ENCODE data around the gene SYNJ1. TPM values are rescaled to one million over a fixed set of nuclear protein-coding genes. Genes with fewer than 3 reads are reported as not detected.

The SYNJ1 gene
- total RNA-seq, 1 donor from 2014 or later = 36.8 TPM

- Mint-ChIP-seq H3K9me3 (ENCODE audit: unreplicated experiment) (peaks cover 3% of the 10 kb centered on the region), H3K36me3 (ENCODE audit: unreplicated experiment) (no peaks in the 10 kb centered on the region), H3K4me3 (ENCODE audit: unreplicated experiment) (no peak overlapping the region), H3K27me3 (ENCODE audit: unreplicated experiment) (peaks cover 2% of the 10 kb centered on the region), H3K27ac (ENCODE audit: unreplicated experiment) (no peak overlapping the region), H3K4me1 (ENCODE audit: low read depth, unreplicated experiment) (no peaks in the 10 kb centered on the region)
- TF ChIP-seq CTCF (IDR thresholded peaks at IDR 0.05; ENCODE audit: partially characterized antibody, unreplicated experiment) = no peak
- no peak for DNase-seq
Measured at GRCh38 chr21:32708069-32708468, 19.7 kb downstream of the SYNJ1 start.

- Mint-ChIP-seq H3K27me3 (ENCODE audit: unreplicated experiment) (peaks cover 2% of the 10 kb centered on the region), H3K4me1 (ENCODE audit: low read depth, unreplicated experiment) (no peaks in the 10 kb centered on the region), H3K36me3 (ENCODE audit: unreplicated experiment) (no peaks in the 10 kb centered on the region), H3K9me3 (ENCODE audit: unreplicated experiment) (peaks cover 3% of the 10 kb centered on the region), H3K4me3 (ENCODE audit: unreplicated experiment) (no peak overlapping the region), H3K27ac (ENCODE audit: unreplicated experiment) (no peak overlapping the region)
- DNase-seq = no peak
- no peak for TF ChIP-seq CTCF (IDR thresholded peaks at IDR 0.05; ENCODE audit: partially characterized antibody, unreplicated experiment)
Measured at GRCh38 chr21:32705901-32706300, 21.9 kb downstream of the SYNJ1 start.

GRCh38 chr21:32705139-32705538 lies 22.7 kb downstream of the SYNJ1 start:
- TF ChIP-seq CTCF (IDR thresholded peaks at IDR 0.05; ENCODE audit: partially characterized antibody, unreplicated experiment) = no peak
- Mint-ChIP-seq H3K36me3 (ENCODE audit: unreplicated experiment) (no peaks in the 10 kb centered on the region), H3K4me3 (ENCODE audit: unreplicated experiment) (no peak overlapping the region), H3K27ac (ENCODE audit: unreplicated experiment) (no peak overlapping the region), H3K27me3 (ENCODE audit: unreplicated experiment) (peaks cover 2% of the 10 kb centered on the region), H3K9me3 (ENCODE audit: unreplicated experiment) (peaks cover 3% of the 10 kb centered on the region), H3K4me1 (ENCODE audit: low read depth, unreplicated experiment) (no peaks in the 10 kb centered on the region)
- no peak for DNase-seq

DNA sequence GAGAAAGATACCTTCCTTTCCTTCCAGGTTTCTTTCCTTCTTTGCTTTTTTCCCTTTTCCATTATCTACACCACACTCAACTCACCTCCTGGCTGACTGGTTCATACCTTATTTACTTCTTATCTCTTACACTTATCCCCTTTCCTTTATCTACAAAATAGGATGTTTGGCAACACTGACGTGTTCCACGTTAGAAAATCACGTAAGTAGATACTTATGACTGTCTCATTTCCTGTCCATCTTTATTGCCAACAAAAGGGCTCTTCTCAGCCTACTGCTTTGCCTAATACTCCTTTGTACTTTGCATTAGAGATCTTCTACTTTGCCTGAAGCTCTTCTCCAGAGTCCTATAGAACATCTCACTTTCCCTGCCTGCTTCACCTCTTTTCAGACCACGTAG lies 25.1 kb downstream of the SYNJ1 start:
- peaks cover 2% of the 10 kb centered on the region for H3K27me3 Mint-ChIP-seq (ENCODE audit: unreplicated experiment)
- H3K36me3 Mint-ChIP-seq (ENCODE audit: unreplicated experiment) = no peaks in the 10 kb centered on the region
- peaks cover 3% of the 10 kb centered on the region for H3K9me3 Mint-ChIP-seq (ENCODE audit: unreplicated experiment)
- no peak for TF ChIP-seq CTCF (IDR thresholded peaks at IDR 0.05; ENCODE audit: partially characterized antibody, unreplicated experiment)
- H3K4me3 Mint-ChIP-seq (ENCODE audit: unreplicated experiment) = no peak overlapping the region
- DNase-seq = no peak
- no peaks in the 10 kb centered on the region for H3K4me1 Mint-ChIP-seq (ENCODE audit: low read depth, unreplicated experiment)
- no peak overlapping the region for H3K27ac Mint-ChIP-seq (ENCODE audit: unreplicated experiment)

DNA sequence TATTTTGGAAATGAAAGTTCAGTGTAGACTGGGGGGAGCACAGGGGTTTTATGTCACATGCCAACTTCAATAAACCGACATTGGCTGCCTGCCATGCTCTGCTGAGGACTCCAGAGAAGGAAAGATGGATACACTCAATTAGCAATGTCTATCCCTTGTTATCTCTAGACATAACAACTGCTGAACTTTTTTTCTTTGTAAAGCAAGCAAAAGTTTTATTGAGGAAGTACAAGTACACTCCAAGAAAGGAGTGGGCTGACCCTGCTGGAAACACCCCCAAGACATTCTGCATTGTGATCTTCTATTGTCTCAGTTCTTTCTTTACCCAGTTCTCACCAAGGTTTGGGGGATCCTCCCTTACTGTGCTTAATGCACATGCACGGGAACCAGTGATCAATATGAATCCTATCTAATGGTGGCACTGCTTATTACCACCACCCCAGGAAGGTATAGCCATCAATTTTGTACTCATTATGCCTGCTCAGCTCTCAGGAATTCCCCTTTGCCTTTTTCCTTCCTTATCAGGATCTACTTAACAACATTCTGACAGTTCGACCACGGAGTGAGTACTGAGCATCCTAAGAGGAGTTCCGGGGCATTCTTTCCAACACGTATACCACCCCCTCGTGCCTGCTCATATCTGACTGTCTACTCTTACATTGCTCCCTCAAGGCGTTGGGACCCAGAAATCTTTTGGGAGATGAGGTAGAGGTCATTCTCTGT lies 28.7 kb downstream of the SYNJ1 start:
- Mint-ChIP-seq H3K9me3 (ENCODE audit: unreplicated experiment) (no peaks in the 10 kb centered on the region), H3K4me1 (ENCODE audit: low read depth, unreplicated experiment) (no peaks in the 10 kb centered on the region), H3K4me3 (ENCODE audit: unreplicated experiment) (no peak overlapping the region), H3K27me3 (ENCODE audit: unreplicated experiment) (no peaks in the 10 kb centered on the region), H3K36me3 (ENCODE audit: unreplicated experiment) (no peaks in the 10 kb centered on the region), H3K27ac (ENCODE audit: unreplicated experiment) (no peak overlapping the region)
- no peak for DNase-seq
- TF ChIP-seq CTCF (IDR thresholded peaks at IDR 0.05; ENCODE audit: partially characterized antibody, unreplicated experiment) = no peak

All from glutamatergic neuron (in vitro differentiated cells).